ENCODE measurements around the gene MECP2.

DNA sequence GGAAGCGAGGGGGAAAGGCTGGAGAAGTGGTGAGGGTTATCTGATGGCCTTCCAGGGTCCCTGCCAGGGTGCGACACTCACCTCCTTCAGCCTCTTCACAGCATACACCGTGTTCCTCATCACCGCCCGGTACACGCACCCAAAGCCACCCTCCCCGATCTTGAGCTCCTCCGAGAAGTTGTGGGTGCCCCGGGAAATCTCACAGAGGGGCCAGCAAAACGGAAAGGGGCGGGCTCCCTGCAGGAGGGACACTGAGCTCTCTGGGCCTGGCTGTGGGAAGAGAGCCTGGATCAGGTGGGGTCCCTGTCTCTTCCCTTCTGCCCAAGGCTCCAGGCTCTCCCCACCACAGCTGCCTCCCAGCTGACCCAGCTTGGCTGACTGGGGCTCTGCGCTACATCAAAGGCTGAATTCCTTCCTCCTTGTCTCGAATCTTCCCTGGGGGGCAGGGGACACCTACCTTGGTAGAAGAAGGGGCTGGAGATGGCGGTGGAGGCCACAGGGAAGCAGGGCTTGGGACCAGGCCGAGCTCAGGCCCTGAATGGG lies 78.9 kb downstream of the MECP2 start:
- TF ChIP-seq, protein P1, sequence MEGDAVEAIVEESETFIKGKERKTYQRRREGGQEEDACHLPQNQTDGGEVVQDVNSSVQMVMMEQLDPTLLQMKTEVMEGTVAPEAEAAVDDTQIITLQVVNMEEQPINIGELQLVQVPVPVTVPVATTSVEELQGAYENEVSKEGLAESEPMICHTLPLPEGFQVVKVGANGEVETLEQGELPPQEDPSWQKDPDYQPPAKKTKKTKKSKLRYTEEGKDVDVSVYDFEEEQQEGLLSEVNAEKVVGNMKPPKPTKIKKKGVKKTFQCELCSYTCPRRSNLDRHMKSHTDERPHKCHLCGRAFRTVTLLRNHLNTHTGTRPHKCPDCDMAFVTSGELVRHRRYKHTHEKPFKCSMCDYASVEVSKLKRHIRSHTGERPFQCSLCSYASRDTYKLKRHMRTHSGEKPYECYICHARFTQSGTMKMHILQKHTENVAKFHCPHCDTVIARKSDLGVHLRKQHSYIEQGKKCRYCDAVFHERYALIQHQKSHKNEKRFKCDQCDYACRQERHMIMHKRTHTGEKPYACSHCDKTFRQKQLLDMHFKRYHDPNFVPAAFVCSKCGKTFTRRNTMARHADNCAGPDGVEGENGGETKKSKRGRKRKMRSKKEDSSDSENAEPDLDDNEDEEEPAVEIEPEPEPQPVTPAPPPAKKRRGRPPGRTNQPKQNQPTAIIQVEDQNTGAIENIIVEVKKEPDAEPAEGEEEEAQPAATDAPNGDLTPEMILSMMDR (IDR thresholded peaks at IDR 0.05), result no peak
- TF ChIP-seq EZH2 (IDR thresholded peaks at IDR 0.05) (no peak), EZH2phosphoT487 (IDR thresholded peaks at IDR 0.05) (no peak)

Measured in neural progenitor cell (in vitro differentiated cells).